CD4-positive, alpha-beta T cell treated with Interleukin-21 for 1 hour (primary cell): ENCODE measurements around the gene SLC10A7.

Experiments
- DNase-seq: peaks from one replicate; pipeline ENCODE4 v3.0.0-alpha.2; 2020

SLC10A7 gene

DNA sequence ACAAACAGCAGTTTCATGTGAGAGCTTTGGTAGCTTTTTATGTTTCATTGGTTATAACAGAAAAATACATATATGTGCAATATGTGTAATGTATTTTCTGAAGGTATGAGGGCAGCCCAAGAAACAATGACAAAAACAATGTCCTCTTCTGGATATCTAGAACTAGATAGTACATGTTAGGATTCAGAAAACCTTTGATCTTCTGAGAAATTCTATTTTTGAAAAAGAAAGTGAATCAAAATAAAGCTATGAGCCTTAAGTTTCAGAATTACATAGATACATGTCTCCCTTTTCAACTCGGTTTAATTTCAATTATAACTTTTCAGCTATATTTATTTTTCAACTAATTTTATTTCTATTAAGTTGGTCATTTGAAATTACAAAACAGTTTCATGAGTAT, 175.5 kb downstream of the SLC10A7 start:
- DNase-seq, result no peak

DNA sequence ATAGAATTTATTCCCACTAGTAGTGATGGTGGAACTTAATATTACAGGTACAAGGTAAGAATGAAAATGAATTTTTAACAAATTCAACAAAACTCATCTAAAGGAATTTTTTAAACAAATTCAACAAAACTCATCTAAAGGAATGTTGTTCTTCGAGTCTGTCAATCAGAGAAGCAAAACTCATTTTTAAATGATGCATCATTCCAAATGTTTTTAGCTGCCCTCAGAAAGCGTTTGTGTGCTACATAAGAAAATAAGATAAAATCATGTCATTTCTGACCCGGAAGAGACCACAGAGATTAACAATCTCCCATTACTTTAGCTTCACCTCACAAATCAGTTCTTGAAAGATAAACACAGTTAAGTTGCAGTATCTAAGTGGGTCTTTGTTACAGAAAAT, 178.0 kb downstream of the SLC10A7 start:
- no peak for DNase-seq

DNA sequence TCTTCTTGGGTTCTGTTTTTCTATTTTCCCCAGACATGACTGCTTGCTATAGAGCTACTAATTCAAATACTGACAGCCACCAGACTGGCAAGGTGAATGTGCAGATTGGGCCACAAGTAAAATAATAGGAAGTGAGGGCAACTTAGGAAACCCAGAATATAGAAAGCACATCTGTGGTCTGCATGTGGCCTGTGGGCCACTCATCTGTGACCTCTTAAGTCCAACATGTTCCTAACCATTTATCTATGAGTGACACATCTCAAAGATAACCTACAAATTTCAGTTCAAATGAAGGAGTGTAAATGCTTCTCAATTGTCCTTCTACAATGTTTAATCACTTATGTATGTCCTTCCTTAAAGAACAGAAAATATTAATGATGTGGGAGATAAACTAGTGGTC, 178.5 kb downstream of the SLC10A7 start:
- no peak for DNase-seq

DNA sequence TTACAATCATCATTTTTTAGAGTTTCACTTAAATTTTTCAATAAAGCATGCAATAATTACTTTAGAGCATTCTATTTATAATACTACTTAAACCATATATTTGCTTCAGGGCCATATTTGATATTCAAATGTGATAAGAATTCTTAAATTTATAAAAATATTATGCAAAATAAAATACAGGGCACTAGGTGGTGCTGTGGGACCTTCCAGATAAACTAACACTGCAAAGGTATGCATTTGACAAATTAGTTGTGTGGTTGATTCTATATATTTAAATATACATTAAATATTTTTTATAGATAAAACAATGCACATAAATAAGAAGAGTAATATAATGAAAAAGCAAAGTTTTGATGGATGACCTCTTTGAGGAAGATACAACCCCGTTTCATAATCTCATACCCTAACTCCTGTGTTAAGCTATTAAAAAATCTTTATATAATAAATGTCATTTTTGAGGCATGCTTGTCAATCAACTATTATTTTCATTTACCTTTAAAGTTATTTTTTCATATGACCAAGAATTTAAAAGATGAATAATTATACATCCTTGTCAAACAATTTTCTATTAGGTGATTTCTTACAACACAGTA, 179.0 kb downstream of the SLC10A7 start:
- peak; percentile 52 for DNase-seq

DNA sequence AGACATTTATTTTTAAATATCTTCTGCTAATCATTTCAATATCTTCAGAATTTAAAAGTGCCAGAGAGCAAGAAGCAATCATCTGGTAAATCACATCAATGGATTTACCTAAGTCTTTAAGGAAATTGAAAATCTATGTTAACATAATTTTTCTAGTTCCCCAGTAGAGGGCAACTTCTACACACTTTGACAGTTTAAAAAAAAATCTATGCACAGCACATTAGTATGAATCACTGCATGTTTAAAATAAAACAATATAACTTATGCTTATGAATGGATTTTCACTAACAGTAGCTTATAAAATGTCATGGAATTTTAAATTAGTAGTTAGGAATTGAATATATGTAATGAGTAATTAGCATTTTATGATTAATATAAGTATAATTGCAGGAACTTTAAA, 180.9 kb downstream of the SLC10A7 start:
- no peak for DNase-seq

DNA sequence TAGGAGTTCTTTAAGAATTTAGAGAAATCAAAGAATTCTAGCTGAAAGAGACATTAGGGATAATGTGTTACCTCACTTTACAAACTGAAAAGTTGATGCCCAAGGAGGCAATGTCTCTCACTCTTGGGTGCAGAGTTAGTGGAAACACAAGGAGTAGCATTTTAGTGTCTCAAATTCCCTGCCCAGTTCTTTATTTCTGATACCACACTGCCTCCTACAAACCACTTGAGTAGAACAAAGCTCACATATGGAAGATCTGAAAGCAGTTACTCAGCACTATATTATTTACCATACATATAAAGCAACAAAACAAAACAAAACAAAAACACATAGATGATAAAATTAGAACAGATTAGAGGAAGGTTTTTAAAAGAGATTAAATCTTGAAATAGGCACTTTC, 183.2 kb downstream of the SLC10A7 start:
- no peak for DNase-seq

DNA sequence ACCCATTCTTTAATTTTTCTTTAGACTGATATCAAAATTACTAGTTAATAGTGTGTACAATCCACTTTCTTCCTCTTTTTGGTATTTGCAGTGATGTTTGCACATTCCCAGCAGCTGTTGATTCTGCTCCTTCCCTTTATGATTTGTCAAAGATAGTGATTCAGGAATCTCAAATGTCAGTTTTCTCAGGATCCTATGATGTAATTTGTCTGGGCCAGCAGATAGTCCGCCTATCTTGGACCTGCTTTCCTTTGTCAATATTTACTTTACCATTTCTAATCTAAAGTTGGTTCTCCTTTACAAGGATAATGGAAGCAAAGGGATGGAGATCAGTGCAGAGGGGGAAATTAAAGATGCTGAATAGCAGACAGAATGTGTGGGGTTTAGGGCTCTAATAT, 185.3 kb downstream of the SLC10A7 start:
- no peak for DNase-seq

DNA sequence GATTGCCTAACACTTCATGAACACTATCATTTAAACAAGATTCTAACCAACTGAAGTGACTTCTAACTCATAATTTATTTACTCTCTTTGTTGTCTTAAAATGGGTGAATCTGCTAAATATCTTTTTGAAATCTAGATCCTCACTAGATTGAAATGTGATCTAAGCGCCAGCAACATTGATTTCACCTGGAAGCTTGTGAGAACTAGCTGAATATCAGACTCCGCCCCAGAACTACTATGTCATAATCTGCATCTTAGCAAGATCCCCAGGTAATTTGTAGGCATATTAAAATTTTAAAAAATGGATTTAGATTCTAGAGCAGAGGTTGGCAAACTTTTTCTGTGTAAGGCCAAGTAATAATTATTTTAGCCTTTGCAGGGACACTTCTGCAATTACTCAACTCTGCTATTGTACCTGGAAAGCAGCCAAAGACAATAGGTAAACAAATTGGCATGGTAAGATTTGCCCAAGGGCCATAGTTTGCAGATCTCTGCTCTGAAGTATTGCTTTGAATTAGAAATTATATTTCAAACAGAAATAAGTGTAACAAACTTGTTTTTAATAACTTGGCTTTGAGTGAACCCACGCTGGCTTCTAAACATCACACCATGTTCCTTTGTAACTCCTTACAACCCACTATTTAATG, 185.9 kb downstream of the SLC10A7 start:
- no peak for DNase-seq

DNA sequence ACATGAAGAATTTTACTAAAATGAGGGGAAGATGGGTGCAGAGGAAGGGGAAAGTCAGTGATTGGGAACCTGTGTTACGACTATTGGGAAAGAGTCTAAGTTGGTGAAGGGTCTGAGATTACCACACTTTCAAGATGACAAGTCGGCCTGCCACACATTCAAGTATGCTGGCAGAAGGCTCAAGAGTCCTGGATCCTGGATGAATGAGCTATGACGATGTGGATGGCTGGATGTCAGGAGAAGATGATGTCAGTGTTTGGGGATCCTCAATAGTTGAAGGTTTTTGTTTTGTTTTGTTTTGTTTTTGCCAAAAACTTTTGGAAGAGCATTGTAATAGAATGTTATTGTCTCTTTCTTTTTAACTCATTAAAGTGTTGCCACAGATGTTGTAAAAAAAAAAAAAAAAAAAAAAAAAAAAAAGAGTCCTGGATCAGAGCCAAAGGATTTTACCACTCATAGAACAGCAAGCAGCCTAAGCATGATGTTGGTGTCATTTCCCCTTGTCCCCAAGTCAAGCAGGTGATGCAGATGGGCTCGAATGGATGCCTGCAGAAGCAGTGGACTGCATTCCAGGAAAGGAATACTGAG, 186.8 kb downstream of the SLC10A7 start:
- no peak for DNase-seq

DNA sequence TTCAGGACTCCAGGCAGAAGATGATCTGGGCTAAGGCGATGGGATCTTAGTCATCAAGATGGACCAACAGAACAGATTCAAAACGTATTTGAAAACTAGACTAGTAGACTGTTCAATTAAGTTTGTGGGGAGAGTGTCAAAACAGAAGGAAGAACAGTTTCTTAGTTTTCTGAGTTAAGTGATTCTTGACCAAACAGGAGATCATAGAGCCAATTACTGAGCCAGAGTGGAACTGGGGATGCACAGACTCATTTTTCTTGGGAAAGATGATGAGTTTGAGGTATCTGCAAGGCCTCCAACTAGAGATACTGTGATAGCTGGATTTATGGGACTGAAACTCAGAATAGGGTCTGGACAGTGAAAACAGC, 187.9 kb downstream of the SLC10A7 start:
- DNase-seq, result no peak

DNA sequence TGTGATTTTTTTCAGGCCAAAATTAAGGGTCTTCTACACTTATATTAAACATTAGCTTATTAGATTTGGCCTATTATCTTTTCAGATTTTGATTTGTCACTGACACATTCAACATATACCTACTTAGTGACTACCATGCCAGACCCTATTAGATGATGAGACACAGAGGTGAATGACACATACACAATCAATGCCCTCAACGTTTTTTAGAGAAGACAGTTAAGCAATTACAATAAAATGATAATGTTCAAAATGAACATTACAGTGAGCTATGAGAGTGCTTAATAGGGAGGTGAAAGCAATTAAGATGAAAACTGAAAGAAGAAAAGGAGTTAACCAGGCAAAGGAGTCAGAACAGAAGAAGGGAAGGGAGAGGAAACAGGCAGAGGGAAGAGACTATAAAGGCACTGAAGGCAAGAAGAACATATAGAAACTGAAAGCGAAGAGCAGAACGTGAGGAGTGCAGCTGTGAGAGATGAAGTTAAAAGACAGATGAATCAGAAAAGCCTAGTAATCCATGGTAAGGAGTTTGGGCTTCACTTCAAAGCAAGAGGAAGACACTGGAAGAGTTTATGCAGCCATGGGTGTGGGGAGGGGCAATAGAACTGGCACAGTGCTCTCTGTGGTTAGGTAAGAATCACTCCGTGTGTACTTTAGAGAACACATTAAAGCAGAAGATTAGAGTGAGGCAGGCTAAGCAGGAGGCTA, 188.4 kb downstream of the SLC10A7 start:
- no peak for DNase-seq

DNA sequence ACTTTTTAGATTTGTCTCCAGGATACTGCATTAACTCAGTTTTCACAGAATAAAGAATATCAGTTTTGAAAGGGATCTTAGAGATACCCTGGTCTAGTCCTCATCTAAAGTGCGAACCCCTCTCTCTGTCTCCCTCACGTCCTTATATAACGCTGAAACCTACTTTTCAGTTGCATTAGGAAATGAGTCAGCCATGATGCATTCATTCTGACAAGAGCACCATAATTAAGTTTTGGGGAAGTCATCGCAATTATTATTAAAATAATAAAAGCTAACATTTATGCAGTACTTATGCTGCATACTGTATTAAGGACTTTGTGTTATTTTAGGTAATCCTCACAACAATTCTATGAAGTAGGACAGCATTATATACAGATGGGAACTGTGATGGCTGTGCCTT, 191.3 kb downstream of the SLC10A7 start:
- DNase-seq, result no peak

DNA sequence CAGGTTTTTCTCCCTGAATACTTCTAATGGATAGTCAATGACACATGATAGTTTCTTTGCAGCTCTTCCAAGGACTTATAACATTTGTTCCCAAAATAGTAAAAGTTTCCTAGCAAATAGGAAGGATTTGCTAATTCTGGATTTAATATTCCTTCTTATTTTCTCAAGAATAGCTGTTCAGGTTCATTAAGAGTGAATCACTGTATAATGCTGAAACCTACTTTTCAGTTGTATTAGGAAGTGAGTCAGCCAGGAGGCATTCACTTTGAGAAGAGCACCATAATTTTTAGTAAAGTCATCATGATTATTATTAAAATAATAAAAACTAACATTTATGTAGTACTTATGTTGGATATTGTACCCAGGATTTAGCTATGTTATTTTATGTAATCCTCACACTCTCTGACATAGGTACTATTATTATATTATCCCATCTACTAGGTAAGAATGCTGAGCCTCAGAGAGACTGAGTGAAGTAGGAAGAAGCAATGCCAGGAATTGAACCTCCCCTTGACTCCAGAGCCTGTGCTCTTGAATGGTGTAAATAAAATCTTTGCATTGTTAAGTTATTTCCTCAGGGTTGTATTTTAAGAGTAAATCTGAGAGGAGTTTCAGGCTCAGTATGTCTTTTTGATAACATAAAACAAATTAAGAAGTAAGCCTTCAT, 192.6 kb downstream of the SLC10A7 start:
- DNase-seq, result no peak

DNA sequence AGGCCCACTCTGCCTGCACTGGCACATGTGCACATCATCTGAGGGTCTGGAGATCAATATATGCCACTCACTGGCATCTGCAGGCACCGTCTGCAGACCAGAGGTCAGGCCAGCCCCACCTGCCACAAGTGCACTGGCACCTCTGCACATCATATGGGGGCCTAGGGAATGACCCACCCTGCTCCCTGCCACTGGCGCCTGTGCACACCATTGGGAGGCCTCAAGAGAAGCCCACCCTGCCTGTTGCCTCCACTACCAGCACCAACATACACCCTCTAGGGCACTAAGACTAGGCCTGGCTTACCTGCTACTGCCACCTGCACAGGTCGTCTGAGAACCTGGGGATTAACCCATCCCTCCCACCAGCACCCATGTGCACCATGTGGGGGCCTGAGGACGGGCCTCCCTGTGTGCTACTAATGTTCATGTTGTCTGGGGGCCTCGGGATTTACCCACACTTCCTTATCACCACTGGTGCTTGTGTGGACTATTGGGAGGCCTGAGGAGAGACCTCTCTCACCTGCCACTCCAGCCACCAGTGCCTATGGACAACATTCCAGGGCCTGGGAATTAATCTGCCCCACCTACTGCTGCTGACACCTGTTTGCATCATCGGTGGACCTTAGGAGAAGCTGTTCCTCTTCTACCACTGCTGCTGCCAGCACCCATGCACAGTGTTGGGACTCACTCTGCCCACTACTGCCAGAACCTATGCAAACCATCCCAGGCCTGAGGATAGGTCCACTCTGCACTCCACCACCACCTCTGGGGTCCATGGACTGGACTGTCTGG, 193.7 kb downstream of the SLC10A7 start:
- DNase-seq, result no peak

DNA sequence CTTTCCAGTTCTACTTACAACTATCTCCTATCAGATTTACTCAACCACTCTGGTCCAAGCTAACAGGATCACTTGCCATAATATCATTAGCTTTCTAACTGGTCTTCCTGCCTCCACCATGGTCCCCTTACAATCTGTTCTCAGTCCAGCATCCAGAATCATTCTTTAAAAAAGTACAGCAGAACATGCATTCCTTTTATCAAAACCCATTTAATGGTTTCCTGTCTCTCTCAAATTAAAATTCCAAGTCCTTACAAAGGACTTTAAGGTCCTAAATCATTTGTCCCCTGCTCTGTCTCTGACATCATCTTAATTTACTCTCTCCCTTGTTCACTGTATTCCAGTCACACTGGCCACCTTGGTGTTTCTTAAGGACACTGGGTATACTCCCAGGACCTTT, 202.8 kb downstream of the SLC10A7 start:
- no peak for DNase-seq

DNA sequence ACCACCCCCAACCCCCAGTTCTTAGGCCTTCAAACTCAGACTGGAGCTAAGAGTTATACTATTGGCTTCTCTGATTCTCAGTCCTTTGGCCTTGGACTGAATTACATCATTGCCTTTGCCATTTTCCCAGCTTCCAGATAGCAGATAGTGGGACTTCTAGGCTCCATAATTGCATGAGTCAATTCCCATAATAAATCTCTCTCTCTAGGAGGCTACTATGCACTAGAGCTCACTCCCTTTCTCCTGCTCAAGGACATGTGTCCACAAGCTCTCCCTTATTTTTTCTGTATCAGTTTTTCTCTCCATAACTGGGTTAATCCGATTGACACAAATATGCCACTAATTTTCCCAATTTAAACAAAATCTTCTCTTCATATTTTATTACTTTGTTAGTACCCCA, 204.0 kb downstream of the SLC10A7 start:
- no peak for DNase-seq

DNA sequence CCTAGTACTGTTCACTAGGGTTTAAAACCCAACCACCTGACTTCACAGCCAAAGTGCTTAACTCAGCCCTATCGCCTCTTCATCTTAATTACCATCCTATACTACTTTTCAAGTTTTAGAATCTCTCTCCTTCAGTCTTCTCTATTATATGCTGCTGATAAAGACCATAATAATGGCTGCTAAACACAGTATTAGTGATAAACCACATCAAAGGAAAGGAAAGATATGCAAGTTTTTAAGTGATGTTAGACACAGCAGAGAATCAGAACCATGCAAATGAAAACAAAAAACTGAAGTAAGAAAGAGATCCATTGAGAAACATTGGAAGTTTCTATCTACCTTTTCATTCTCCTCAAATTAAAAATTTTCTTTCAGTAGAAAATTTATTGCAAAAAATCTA, 206.6 kb downstream of the SLC10A7 start:
- DNase-seq, result no peak

DNA sequence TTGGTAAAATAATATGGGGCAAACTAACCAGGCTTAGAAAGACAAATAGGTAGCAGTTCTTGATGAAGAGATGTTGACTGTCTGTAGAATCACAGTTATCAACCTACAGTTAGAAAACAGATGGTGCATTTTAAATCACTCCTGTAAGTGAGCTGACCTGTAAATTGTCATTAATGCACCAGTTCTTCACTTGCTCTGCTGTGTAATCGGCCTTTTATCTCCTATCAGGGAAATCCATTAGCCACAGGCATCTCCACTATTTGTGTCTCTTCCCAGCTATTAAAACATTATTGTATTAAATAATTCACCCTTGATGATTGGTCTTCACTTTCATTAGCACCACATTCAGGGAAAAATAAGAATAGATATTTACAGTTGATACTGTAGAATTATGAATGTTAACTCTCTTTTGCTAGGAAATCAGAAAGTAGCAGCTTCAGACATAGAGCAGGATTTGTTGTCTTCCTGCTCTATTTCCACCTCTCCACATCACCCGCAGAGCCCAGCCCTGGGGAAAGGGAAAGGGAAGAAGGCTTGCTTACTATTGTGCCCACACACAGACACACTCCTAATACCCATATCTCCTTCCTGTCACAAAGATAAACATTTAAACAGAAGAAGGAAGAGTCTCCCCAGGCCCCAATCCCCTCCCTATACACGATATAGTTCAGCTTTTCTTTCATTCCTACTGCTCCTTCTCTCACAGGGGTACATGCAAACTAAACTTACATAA, 210.3 kb downstream of the SLC10A7 start:
- DNase-seq, result no peak

DNA sequence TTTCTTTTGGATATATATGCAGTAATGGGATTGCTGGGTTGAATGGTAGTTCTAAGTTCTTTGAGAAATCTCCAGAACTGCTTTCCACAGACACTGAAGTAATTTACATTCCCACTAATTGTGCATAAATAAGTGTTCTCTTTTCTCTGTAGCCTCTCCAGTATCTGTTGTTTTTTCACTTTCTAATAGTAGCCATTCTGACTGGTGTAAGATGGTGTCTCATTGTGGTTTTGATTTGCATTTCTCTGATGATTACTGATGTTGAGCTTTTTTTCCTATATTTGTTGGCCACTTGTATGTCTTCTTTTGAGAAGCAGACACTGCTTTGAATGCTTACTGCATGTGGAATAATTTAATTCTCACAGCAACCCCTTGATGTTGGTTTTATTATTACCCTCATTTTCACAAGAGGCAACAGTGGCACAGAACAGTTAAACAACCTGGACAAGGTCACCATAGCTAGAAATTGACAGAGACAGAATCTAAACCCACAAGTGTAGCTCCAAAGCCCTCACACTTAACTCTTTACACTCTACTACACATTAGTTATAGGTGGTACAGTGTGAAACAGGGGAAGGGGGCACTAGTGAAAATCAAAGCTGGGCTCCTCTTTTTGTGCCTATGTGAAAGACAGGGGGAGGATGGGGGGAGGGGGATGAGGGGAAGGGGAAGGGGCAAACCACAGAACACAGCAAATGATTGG, 211.3 kb downstream of the SLC10A7 start:
- no peak for DNase-seq

DNA sequence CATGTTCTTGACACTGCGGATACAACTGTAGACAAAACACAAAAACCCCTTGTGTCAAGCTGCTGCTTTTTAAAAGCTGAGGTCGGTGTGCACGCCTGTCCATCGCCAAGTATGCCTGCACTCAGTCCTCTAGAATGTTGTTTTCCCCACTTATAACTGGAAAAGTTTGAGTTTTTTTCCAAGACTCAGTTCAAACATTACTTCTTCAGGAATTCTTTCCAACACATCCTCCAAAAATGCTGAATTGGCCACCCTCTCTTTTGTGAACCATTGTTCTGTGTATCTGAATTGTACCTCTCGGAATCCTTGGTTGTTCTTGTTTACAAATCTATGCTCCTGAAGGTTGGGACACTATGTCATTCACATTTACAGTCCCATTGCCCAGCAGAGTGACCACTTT, 212.8 kb downstream of the SLC10A7 start:
- DNase-seq, result no peak

DNA sequence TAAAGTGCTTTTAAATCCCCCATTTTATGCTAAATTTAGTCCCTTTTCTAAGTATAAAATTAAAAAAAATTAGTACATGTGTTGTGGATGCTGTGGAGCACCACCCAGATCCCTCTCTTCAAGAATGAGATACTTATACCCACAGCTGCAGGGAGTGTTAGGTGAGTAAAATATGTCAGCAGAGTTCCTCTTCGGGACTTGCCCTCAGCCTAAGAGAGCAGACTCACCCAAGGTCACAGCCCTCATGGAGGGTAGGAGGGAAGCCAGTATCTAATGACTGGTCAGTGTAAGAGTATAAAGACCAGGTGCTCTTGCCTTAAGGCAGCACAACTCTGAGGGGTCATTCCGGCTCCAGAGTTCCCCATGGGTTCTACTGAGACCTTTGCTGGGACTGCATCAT, 218.9 kb downstream of the SLC10A7 start:
- no peak for DNase-seq

DNA sequence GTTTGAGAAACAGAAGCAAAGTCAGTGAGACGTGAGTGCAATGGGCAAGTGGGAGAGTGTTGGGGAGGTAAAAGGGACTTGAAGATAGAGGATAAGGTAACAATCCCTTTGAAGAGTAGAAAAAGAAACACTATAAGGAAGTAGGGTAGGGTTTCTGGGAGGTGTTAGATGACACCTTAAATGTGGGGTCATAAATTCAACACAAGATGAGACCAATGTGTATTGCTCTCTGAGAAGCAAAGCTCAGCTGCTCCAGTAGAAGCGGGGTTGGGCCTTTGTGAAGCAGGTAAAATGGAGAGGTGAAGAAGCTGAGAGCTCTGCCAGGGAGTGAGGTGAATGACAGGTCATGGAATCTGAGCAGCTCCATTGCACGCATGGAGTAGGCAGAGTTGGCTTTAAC, 222.1 kb downstream of the SLC10A7 start:
- no peak for DNase-seq
